IPS DF 6.9 (cell line): ENCODE results near the gene NOP53.
"Not testable (repeated sequence)": the region's sequence is repeated elsewhere in the genome, so short reads cannot be mapped to it uniquely, and the experiment has no call there.

Experiments
- DNase-seq: peaks from one replicate; pipeline ENCODE4 v3.0.0-alpha.2; 2013; ENCODE audit warnings: low read depth, low spot score
- H3K27ac ChIP-seq: one replicate; pipeline ENCODE4 v1.5.1; 2013; ENCODE audit warnings: low read length, control low read depth
- H3K27me3 ChIP-seq: 2 replicates; pipeline ENCODE4 v1.6.1; 2013; ENCODE audit warnings: mild to moderate bottlenecking, low read length; ENCODE audit not compliant: control insufficient read depth, insufficient read depth
- H3K36me3 ChIP-seq: 2 replicates; pipeline ENCODE4 v1.6.1; 2013; ENCODE audit warnings: low read length; ENCODE audit not compliant: control insufficient read depth, insufficient read depth
- H3K4me1 ChIP-seq: 2 replicates; pipeline ENCODE4 v1.6.1; 2013; ENCODE audit warnings: low read length; ENCODE audit not compliant: control insufficient read depth, insufficient read depth
- H3K4me3 ChIP-seq: 2 replicates; pipeline ENCODE4 v1.5.1; 2013; ENCODE audit warnings: mild to moderate bottlenecking, low read length
- H3K9me3 ChIP-seq: 2 replicates; pipeline ENCODE4 v1.6.1; 2013; ENCODE audit warnings: low read length, inconsistent platforms; ENCODE audit not compliant: control insufficient read depth, insufficient read depth
- WGBS: extraction: QIAGEN DNeasy Blood & Tissue Kit; methylation state at CpG from one replicate; pipeline ENCODE4 v1.1.7; 2013; ENCODE audit warnings: mixed read lengths, missing lambda C conversion rate; ENCODE audit not compliant: insufficient read length, insufficient coverage; 5-methylcytosine and 5-hydroxymethylcytosine counted together

NOP53 gene

GRCh38 chr19:47704024-47704423 lies 41.3 kb upstream of the NOP53 start:
- DNase-seq = no peak
- H3K27me3 ChIP-seq = no peaks in the 10 kb centered on the region
- H3K36me3 ChIP-seq = peaks cover 16% of the 10 kb centered on the region
- H3K4me1 ChIP-seq = no peaks in the 10 kb centered on the region
- H3K4me3 ChIP-seq = no peak overlapping the region
- H3K9me3 ChIP-seq = no peaks in the 10 kb centered on the region
- no CpG with 5 or more reads among the region's 11 CpGs for WGBS
- no peak overlapping the region for H3K27ac ChIP-seq

- Histone ChIP-seq H3K4me1 (no peaks in the 10 kb centered on the region), H3K27me3 (no peaks in the 10 kb centered on the region), H3K9me3 (no peaks in the 10 kb centered on the region), H3K36me3 (peaks cover 16% of the 10 kb centered on the region), H3K27ac (no peak overlapping the region), H3K4me3 (no peak overlapping the region)
- DNase-seq = no peak
- WGBS = no CpG with 5 or more reads among the region's 3 CpGs
Observed at GRCh38 chr19:47704656-47705055, 40.7 kb upstream of the NOP53 start.

- Histone ChIP-seq H3K27ac (no peak overlapping the region), H3K9me3 (no peaks in the 10 kb centered on the region), H3K4me3 (no peak overlapping the region), H3K27me3 (no peaks in the 10 kb centered on the region), H3K36me3 (0 out of 2 replicates have a peak, but pooled peaks cover 3% of the 10 kb centered on the region), H3K4me1 (no peaks in the 10 kb centered on the region)
- peak; percentile 83 for DNase-seq
- WGBS = no CpG with 5 or more reads among the region's 22 CpGs
Observed at GRCh38 chr19:47707135-47707925, 38.0 kb upstream of the NOP53 start.

GRCh38 chr19:47711652-47712242 lies 33.6 kb upstream of the NOP53 start:
- WGBS = no CpG with 5 or more reads among the region's 8 CpGs
- Histone ChIP-seq H3K4me3 (no peak overlapping the region), H3K9me3 (no peaks in the 10 kb centered on the region), H3K36me3 (no peaks in the 10 kb centered on the region), H3K4me1 (no peaks in the 10 kb centered on the region), H3K27me3 (no peaks in the 10 kb centered on the region), H3K27ac (no peak overlapping the region)
- no peak for DNase-seq

GRCh38 chr19:47713046-47714021 lies 32.0 kb upstream of the NOP53 start, which contains the start of gene EHD2:
EHD2 (plus strand) TSS chr19:47713422; CDS start chr19:47716613, 3,191 bp downstream.
- H3K36me3 ChIP-seq = no peaks in the 10 kb centered on the region
- H3K4me3 ChIP-seq = peak within 1 kb of the TSS; percentile 61; the same call in 1 of the 2 replicates
- no peak within 1 kb of the TSS for H3K27ac ChIP-seq
- no CpG with 5 or more reads among the region's 52 CpGs for WGBS
- H3K27me3 ChIP-seq = no peaks in the 10 kb centered on the region
- H3K4me1 ChIP-seq = no peaks in the 10 kb centered on the region
- H3K9me3 ChIP-seq = no peaks in the 10 kb centered on the region
- DNase-seq = no peak

GRCh38 chr19:47714339-47714738 lies 31.0 kb upstream of the NOP53 start:
- Histone ChIP-seq H3K27ac (no peak overlapping the region), H3K36me3 (no peaks in the 10 kb centered on the region), H3K27me3 (no peaks in the 10 kb centered on the region), H3K4me1 (0 out of 2 replicates have a peak, but pooled peaks cover 2% of the 10 kb centered on the region), H3K4me3 (no peak overlapping the region), H3K9me3 (no peaks in the 10 kb centered on the region)
- WGBS = no CpG with 5 or more reads among the region's 4 CpGs
- DNase-seq = no peak

- H3K4me3 ChIP-seq, H3K27me3 ChIP-seq, H3K36me3 ChIP-seq, DNase-seq, H3K27ac ChIP-seq, H3K4me1 ChIP-seq, H3K9me3 ChIP-seq: not testable (repeated sequence)
Observed at GRCh38 chr19:47714855-47715254, 30.5 kb upstream of the NOP53 start.

GRCh38 chr19:47716270-47716937 lies 28.9 kb upstream of the NOP53 start:
- H3K27me3 ChIP-seq = no peaks in the 10 kb centered on the region
- 0 out of 2 replicates have a peak, but pooled peaks cover 2% of the 10 kb centered on the region for H3K4me1 ChIP-seq
- H3K27ac ChIP-seq = no peak overlapping the region
- no CpG with 5 or more reads among the region's 32 CpGs for WGBS
- DNase-seq = no peak
- H3K36me3 ChIP-seq = no peaks in the 10 kb centered on the region
- no peak overlapping the region for H3K4me3 ChIP-seq
- no peaks in the 10 kb centered on the region for H3K9me3 ChIP-seq

- no CpG with 5 or more reads among the region's 11 CpGs for WGBS
- not testable (repeated sequence) for H3K4me1 ChIP-seq, DNase-seq, H3K27me3 ChIP-seq, H3K27ac ChIP-seq, H3K4me3 ChIP-seq, H3K36me3 ChIP-seq, H3K9me3 ChIP-seq
Observed at GRCh38 chr19:47718415-47719046, 26.8 kb upstream of the NOP53 start.
